Cortex of kidney (tissue), 1 donor: ENCODE results near the gene KLB.
"Not testable (repeated sequence)": the region's sequence is repeated elsewhere in the genome, so short reads cannot be mapped to it uniquely, and the experiment has no call there.

Experiments
- DNase-seq: peaks from one replicate; lab custom pipeline; 2025; lab: John Stamatoyannopoulos, UW

Gene KLB

DNA sequence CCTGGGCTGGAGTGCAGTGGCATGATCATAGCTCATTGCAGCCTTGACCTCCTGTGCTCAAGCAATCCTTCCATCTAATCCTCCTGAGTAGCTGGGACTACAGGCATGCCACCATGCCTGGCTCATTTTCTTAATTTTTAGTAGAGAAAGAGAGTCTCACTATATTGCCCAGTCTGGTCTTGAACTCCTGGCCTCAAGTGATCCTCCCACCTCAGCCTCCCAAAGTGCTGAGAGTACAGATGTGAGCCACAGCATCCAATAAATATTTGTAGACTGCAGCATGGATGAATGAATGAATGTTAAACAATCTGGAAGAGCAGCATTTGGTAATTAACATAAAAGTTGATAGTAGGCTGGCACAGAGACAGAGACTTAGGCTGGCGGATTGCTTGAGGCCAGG is 20.0 kb downstream of the KLB start:
- DNase-seq, result no peak

DNA sequence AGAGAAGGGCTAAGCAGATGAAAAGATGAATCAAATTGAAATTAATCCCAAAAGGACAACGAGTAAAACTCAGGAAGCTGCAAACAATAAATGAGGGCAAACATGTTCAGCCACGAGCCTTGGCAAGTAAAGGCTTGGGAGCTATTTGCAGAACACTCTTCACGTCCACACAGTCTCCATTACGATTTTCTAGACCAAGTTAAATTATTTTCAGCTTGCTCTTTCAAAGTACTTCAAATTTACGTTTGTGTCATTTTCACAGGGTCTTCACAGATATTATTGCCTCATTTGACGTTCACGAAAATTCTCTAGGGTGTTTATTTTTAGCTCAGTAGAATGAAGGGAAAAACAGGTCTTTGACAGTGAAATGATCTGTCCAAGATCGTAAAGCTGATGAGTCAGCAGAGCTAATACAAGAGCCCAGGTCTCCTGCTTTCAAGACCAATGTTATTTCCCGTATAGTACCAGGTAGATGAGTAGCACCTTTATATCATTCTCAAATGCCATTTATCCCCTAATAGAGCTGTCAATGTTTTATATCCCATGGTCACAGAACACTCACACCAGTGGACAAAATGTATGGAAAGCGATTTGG is 20.9 kb downstream of the KLB start:
- DNase-seq, result no peak

DNA sequence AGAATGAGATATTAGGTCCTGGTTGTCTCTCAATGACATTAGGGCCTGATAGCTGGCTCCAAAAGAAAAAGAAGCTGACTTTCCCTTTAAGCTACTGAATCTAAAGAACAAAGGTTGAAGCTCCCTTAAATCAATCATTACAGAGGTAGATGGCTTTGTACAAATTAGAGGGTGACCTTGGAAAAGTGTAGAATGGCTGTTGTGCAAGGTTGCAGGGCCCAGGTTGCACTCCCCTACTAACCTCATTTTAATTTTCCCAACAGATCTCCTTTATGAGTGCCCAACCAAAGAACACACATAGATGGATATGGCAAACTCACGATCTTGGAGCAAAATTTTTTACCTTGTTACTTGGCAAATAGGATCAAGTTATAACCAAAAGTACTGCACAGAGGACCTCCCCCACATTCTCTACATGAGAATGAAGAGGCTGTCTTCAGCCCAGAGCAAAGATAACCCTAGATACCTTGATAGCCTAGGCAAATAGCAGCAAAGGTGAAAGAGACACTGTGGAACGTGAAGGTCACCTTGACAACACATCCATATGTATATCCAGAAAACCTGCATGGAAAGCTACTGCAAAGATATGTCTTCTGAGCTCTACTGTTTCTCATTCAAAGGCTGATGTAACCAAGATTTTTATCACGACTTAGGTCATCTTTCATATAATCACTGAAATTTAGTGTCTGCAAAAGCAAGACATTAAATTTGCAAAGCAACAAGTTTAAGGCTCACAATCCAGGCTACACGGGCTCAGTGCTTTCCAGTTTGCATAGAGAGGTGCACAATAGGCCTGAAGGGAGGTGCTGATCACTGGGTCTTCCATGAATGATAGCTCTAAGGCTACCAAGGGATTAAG is 23.0 kb downstream of the KLB start:
- DNase-seq, result no peak

DNA sequence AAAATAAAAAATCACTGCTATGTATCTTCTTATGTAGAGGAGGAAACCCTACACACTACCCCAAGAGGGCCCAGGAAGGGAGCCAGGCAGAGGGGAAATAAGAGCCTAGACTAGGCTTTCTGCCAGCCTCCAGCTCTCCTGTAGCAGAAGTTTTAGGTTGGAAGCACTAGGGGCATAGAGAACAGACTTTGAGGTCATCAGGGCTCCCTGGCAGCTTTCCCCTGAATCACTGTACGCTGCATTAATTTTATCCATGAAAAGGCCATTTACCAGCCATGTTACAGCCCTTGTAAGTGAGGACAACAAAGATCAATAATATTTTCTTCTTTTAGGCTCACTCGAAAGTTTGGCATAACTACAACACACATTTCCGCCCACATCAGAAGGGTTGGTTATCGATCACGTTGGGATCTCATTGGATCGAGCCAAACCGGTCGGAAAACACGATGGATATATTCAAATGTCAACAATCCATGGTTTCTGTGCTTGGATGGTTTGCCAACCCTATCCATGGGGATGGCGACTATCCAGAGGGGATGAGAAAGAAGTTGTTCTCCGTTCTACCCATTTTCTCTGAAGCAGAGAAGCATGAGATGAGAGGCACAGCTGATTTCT is 27.3 kb downstream of the KLB start:
- no peak for DNase-seq

DNA sequence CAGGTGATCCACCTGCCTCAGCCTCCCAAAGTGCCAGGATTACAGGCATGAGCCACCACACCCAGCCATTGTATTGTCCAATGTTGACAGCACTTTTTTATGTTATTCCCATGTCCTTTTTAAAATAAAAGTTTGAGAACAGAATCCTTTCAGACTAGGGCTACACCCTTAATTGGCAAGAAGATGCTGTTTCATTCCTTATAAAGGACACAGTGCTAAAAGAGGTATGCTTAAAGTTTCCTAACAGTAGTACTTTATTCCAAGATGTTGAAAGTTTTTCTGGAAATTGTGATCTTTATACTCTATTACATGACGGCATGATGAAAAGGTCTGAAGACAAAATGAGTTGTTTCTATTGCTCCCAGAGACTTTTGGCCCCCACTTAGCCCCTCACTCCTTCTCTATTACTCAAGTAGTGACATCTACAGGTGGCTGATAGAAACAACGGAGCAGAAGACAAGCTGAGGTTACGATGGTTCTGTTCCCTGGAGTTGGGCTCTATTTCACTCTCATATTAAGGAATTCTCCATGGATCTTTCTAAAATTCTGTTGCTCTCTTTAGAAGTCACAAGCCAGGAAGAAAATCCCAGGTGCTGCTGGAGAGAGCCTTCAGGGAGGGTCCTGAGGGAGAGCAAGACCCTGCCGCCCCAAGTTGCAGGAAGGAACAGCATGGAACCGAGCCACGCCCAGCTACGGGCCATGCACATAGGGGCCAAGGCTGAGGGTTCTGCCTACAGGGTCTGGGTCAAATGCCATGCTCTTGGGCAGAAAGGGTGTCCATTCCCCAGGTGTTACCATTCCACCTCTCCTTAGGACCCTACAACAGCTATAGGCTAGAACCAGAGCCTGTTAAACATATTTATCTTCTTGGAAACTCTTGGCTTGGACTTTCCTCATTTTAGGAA is 29.2 kb downstream of the KLB start:
- DNase-seq, result no peak

DNA sequence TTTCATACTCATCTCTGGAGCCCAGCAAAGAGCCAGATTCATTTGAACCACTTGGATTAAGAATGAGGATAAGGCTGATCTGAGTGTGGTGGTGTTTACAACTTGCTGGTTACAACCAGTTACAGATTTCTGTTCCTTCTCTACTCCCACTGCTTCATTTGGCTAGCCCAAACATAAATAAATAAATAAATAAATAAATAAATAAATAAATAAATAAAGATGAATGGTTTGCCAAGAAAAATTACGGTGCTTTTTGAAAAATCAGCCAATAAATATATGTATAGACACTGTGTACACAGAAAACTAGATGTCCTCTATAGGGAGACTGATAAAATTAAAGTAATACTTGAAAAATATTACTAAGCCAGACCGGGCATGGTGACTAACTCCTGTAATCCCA is 34.9 kb downstream of the KLB start:
- no peak for DNase-seq

DNA sequence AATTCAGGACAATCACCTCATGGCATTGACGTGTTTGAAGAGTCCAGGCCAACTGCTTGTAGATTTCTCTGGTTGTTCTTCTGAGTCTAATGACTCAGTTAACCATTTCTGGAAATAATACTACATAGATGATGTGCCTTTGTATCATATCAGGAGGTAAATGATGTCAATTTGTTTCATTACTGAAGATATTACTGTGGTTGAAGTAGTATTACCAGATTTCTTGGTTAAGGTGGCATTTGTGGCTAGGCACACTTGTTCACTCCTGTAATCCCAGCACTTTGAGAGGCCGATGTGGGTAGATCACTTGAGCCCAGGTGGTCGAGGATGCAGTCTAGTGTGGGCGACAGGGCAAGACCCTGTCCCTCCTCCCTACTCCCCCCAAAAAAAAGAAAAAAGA is 36.3 kb downstream of the KLB start:
- no peak for DNase-seq

DNA sequence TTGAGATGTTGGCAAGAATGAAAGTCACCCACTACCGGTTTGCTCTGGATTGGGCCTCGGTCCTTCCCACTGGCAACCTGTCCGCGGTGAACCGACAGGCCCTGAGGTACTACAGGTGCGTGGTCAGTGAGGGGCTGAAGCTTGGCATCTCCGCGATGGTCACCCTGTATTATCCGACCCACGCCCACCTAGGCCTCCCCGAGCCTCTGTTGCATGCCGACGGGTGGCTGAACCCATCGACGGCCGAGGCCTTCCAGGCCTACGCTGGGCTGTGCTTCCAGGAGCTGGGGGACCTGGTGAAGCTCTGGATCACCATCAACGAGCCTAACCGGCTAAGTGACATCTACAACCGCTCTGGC is 39.7 kb downstream of the KLB start:
- DNase-seq, result no peak

DNA sequence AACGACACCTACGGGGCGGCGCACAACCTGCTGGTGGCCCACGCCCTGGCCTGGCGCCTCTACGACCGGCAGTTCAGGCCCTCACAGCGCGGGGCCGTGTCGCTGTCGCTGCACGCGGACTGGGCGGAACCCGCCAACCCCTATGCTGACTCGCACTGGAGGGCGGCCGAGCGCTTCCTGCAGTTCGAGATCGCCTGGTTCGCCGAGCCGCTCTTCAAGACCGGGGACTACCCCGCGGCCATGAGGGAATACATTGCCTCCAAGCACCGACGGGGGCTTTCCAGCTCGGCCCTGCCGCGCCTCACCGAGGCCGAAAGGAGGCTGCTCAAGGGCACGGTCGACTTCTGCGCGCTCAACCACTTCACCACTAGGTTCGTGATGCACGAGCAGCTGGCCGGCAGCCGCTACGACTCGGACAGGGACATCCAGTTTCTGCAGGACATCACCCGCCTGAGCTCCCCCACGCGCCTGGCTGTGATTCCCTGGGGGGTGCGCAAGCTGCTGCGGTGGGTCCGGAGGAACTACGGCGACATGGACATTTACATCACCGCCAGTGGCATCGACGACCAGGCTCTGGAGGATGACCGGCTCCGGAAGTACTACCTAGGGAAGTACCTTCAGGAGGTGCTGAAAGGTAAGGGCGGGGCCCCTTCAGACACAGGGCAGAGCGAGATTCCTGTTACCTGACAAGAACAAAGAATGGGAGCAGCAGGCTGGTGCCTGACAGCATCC is 40.3 kb downstream of the KLB start:
- no peak for DNase-seq

DNA sequence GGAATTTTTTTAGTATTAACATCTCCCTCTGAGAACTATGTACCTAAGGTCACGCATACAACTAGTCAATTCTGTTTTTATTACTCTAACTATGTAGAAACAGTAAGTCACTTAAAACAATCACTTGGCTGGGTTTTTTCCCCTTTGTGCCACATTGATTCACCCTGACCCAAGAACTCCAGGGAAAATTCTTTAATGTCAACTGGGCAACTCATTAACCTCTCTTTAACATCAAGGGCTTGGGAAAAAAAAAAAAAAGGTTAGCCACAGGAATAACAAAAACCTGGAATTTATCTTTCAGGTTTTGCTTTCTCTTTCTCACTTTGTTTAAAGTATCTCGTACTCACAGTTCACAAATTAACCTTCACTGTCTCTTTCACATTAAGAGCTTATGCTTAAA is 43.9 kb downstream of the KLB start:
- DNase-seq, result no peak

DNA sequence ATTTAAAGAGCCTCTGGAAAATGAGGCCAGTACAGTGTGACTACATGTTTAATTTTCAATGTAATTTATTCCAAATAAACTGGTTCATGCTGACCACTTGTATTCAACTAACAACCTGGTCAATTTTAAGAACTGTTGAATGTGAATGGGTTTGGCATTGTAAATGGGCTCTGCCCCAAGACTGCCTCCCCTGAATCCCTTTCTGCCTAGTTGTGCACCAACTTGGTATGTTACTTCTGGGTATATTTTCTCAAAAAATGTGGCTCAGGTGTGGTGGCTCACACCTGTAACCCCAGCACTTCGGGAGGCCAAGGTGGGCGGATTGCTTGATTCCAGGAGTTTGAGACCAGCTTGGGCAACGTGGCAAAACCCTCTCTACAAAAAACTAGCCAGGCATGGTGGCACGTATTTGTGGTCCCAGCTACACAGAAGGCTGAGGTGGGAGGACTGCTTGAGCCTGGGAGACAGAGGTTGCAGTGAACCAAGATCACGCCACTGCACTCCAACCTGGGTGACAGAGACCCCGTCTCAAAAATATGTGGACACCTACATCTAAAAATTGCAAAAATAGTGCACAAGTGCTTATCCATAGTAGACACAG is 44.8 kb downstream of the KLB start:
- no peak for DNase-seq

DNA sequence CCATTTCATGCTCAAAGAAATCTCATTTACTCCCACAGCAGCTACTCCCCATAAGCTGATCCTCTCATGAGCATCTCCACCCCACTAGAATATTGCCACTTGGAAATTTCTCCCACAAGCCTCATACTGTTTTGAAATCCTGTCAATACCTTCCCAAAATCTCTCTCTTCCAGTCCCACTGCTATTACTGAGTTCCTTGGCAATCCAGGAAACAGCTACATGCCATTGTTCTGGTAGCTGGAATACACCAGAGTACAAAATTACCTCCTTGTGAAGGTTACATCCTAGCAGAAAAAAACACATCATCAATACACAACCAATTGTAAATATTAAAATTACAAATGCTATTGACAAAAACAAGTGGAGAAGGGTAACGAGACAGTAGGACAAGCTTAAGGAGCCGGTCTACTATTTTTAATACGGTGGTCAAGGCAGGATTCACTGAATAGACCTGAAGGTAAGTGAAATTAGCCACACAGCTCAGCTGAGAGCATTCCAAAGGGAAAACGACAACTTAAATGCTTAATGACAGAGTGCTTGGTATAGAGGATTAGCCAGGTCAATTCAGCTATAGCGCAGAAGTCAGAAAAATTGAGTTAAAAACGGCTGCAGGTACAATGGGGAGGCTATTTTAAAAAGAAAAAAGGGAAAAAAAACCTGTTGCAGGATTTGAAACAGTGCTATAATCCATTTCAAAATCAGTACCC is 45.6 kb downstream of the KLB start:
- DNase-seq, result no peak

DNA sequence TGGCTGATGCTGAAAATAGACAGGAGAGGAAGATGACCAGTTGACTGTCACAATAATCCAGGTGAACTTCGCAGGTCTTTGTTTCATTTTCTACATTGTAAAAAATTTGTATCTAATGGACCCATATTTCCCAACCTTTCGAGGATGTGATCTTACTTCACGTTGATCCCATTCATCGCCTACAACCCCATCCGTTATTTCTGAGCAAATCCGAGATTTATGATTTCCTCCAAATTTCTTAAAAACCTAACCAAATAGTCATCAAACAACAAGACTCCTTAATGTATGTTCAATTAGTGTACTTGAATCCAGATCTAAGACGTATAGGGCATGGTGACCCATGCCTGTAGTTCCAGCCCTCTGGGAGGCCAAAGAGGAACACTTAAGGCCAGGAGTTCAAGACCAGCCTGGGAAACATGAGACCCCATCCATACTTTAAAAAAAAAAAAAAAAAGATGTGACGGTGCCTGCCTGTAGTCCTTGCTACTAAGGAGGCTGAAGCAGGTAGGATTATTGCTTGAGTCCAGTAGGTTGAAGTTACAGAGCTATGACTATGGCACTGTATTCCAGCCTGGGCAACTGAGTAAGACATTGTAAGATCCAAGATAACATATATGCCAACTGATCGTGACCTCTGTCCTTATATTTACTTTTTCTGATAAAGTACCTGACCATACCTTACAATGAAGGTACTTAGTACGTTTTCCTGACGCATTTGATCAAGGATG is 46.3 kb downstream of the KLB start:
- DNase-seq, result no peak

DNA sequence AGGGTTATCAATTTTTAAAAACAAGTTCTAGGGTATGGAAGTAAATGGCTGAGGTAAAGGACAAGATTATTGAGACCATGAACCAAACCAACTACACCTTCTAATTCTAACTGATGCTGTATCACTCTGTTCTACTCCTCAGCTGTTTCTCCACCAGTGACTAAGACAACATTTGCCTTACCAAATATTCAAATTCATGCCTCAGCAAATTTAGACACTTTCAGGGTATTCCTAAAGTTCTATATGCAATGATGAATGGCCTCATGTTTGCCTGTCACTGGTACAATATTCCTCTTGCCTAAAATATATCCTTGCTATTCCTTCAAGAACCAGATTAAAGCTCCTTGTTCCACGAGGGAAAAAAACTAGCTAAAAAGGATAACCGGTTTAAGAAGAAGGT is 47.0 kb downstream of the KLB start:
- no peak for DNase-seq

DNA sequence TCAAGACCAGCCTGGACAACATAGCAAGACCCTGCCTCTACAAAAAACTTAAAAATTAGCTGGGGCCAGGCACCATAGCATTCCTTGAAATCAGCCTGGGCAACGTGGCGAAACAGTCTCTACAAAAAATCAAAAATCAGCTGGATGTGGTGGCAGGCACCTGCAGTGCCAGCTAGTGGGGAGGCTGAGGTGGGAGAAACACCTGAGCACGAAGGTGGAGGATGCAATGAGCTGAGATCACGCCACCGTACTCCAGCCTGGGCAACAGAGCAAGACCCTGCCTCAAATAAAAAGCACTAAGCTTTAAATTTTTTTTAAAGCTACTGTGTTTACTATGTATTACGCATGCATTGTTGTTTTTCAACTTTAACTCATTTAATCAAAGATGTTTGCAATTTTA is 48.8 kb downstream of the KLB start:
- DNase-seq, result no peak

DNA sequence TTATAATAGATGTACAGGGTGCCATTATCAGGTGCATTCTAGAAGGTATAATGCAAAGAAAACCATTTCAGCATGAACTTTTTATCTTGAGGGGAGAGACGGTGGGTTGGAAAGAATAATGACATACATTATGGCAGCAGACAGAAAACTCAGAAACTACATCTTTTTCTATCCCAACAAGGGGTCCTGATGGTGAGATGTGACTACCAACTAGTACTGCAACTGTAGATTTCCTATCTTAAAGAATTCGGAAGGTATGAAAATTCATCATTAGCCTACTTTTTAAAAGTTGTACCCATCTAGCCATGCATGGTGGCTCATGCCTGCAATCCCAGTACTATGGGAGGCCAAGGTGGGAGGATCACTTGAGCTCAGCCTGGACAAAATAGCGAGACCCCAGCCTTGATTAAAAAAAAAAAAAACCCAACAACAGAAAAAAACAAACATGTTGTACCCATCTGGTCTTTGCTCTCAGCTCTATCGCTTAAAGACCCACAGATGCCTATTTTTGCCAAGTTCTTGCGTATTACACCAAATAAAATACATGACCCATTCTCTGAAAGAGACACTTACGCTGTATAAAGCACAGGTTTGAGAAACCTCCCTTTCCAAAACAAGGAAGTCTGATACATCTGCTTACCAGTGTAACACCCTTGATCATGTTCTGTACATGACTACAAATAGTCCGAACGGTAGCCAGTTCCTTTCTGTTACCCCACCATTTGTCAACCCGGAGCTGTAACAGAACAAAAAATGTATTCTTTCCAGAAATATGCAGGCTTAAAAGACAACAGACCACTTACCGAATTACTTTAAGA is 50.4 kb downstream of the KLB start:
- no peak for DNase-seq

DNA sequence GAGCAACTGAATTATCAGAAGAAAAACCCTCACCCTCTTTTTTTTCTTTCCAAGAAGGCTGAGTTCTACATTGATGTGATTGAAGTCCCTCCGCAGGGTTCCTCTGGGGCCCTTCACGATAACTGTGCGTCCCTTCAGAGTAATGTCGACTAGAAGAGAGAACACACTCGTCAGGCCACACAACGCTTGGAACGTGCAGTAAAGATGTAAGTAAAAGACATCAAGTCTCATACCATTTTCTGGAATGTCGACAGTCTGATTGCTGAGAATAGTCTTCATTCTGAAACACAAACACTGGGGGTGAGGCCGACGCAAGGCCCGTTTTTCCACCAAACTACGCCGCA is 51.4 kb downstream of the KLB start:
- DNase-seq, result not testable (repeated sequence)

DNA sequence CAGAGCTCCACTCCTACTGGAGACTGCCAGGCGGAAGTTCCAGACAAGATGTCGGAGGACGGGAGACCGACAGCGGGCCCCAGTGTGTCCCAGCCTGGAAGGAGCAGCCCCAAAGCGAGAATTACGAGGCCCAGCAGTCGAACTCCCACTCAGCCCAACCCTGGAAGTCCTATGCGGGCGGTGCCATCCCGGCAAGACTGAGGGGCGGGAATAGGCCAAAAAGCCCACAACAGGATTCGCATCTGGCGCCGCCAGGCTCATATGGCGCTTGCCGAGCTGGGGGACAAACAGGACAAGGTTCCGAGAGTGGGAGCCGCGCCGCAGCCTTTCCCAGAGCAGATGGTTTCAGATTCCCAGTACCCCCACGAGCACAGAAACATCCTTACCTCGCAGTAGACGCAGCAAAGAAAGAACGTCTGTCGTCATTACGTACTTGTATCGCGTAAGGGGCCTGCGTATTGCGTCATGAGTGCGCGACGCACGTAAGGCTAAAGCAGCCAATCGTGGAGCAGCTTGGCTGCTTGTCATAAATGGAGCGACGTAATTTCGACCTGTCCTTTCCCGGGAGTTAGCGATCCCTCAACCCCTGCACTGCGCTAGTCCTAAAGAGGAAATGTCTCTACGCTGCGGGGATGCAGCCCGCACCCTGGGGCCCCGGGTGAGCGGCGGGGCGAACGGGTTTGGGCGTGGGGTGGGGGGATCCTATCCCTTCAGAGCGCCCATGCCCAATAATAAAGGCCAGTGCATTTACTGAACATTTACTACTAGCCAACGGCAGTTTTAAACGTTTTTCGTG is 52.0 kb downstream of the KLB start, which contains the start of the genes LIAS and RPL9:
LIAS (plus strand) TSS at position 552 of the 796 bp plus-strand sequence; CDS start at position 614, 62 bp downstream.
RPL9 (minus strand) TSS at position 418 of the 796 bp plus-strand sequence. CDS start 483 bp downstream, outside the sequence.
- DNase-seq, result peak; percentile 11
